ENCODE data around the gene TMEM123. TPM values are rescaled to one million over a fixed set of nuclear protein-coding genes. Genes with fewer than 3 reads are reported as not detected.

The TMEM123 gene
- total RNA-seq, 1 donor from 2014 or later: 191 TPM

- no peak for DNase-seq (ENCODE audit: low spot score)
- intact Hi-C loops (cut with DNase I): no loop called here
- no peak for ATAC-seq
Observed at GRCh38 chr11:102476812-102477211, 24.2 kb upstream of the TMEM123 start.

GRCh38 chr11:102476069-102476468 lies 23.5 kb upstream of the TMEM123 start:
- ATAC-seq: no peak
- intact Hi-C loops (cut with DNase I): no loop called here
- no peak for DNase-seq (ENCODE audit: low spot score)

GRCh38 chr11:102473543-102473942 lies 21.0 kb upstream of the TMEM123 start:
- DNase-seq (ENCODE audit: low spot score) (no peak), ATAC-seq (no peak)
- intact Hi-C loops (cut with DNase I): no loop called here

- DNase-seq (ENCODE audit: low spot score) (no peak), ATAC-seq (no peak)
- intact Hi-C loops (cut with DNase I): no loop called here
Observed at GRCh38 chr11:102472127-102472526, 19.6 kb upstream of the TMEM123 start.

GRCh38 chr11:102471474-102471873 lies 18.9 kb upstream of the TMEM123 start:
- DNase-seq (ENCODE audit: low spot score) (no peak), ATAC-seq (no peak)
- intact Hi-C loops (cut with DNase I): no loop called here

- DNase-seq (ENCODE audit: low spot score) (no peak), ATAC-seq (no peak)
- intact Hi-C loops (cut with DNase I): no loop called here
Observed at GRCh38 chr11:102470251-102470650, 17.7 kb upstream of the TMEM123 start.

- DNase-seq (ENCODE audit: low spot score) (no peak), ATAC-seq (peak; percentile 49)
- intact Hi-C loops (cut with DNase I): no loop called here
Observed at GRCh38 chr11:102469196-102469821, 16.7 kb upstream of the TMEM123 start.

- intact Hi-C loops (cut with DNase I): no loop called here
- DNase-seq (ENCODE audit: low spot score) (no peak), ATAC-seq (no peak)
Observed at GRCh38 chr11:102468616-102469195, 16.1 kb upstream of the TMEM123 start.

- no peak for DNase-seq (ENCODE audit: low spot score)
- ATAC-seq: no peak
- intact Hi-C loops (cut with DNase I): no loop called here
Observed at GRCh38 chr11:102467853-102468580, 15.5 kb upstream of the TMEM123 start.

GRCh38 chr11:102467080-102467708 lies 14.6 kb upstream of the TMEM123 start:
- intact Hi-C loops (cut with DNase I): no loop called here
- DNase-seq (ENCODE audit: low spot score): no peak
- ATAC-seq: no peak

- intact Hi-C loops (cut with DNase I): no loop called here
- DNase-seq (ENCODE audit: low spot score) (no peak), ATAC-seq (no peak)
Observed at GRCh38 chr11:102465696-102466095, 13.1 kb upstream of the TMEM123 start.

- intact Hi-C loops (cut with DNase I): no loop called here
- ATAC-seq (no peak), DNase-seq (ENCODE audit: low spot score) (no peak)
Observed at GRCh38 chr11:102464859-102465500, 12.4 kb upstream of the TMEM123 start.

- DNase-seq (ENCODE audit: low spot score): no peak
Observed at GRCh38 chr11:102464037-102464436, 11.5 kb upstream of the TMEM123 start.

GRCh38 chr11:102462610-102463009 lies 10.0 kb upstream of the TMEM123 start:
- intact Hi-C loops (cut with DNase I): no loop called here
- no peak for DNase-seq (ENCODE audit: low spot score)
- ATAC-seq: no peak

More at GRCh38 chr11:102464037-102464436, 11.5 kb upstream of the TMEM123 start:
- ATAC-seq: no peak
- intact Hi-C loops (cut with DNase I): no loop called here

GRCh38 chr11:102459393-102459792 lies 6.8 kb upstream of the TMEM123 start:
- ATAC-seq (no peak), DNase-seq (ENCODE audit: low spot score) (no peak)
- intact Hi-C loops (cut with DNase I): no loop called here

- intact Hi-C loops (cut with DNase I): no loop called here
- ATAC-seq (no peak), DNase-seq (ENCODE audit: low spot score) (no peak)
Observed at GRCh38 chr11:102458548-102458947, 6.0 kb upstream of the TMEM123 start.

- intact Hi-C loops (cut with DNase I): no loop called here
- no peak for DNase-seq (ENCODE audit: low spot score)
- ATAC-seq: no peak
Observed at GRCh38 chr11:102457865-102458264, 5.3 kb upstream of the TMEM123 start.

- DNase-seq (ENCODE audit: low spot score): no peak
- intact Hi-C loops (cut with DNase I): no loop called here
Observed at GRCh38 chr11:102457056-102457677, 4.6 kb upstream of the TMEM123 start.

GRCh38 chr11:102456381-102456780 lies 3.8 kb upstream of the TMEM123 start:
- no peak for DNase-seq (ENCODE audit: low spot score)
- intact Hi-C loops (cut with DNase I): no loop called here
- no peak for ATAC-seq

More at GRCh38 chr11:102457056-102457677, 4.6 kb upstream of the TMEM123 start:
- ATAC-seq: no peak

Measured in sciatic nerve (tissue), 2 donors.